ENCODE data around the gene HECW1. TPM values are rescaled to one million over a fixed set of nuclear protein-coding genes. Genes with fewer than 3 reads are reported as not detected.

Gene HECW1
- total RNA-seq, 3 donors from 2014 or later = 0.76 to 1.6 (median 1.2) TPM

GRCh38 chr7:43559171-43559945, 446.9 kb downstream of the HECW1 start:
- H3K9me3 ChIP-seq = no peaks in the 10 kb centered on the region

DNA sequence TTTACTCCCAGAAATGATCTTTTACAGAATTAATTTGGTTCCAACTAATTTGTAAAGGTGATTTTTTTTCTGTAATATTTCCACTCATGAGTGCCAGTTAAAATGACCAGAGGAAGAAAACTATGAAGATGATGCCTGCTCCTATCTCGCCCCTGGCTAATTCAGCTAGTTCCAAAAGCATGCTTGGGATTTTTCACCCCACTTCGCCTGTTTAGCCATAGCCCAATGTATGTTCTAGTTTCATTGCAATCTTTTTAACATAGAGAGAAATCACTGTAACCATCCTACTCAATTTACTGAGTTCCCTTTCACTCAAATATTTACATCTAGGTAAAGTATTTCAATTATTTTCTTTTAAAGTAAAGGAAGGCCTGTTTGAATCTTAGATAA, 447.5 kb downstream of the HECW1 start:
- ATAC-seq = no peak
- H3K4me1 ChIP-seq (ENCODE audit: low read depth) = no peaks in the 10 kb centered on the region
- intact Hi-C loops (cut with DNase I, micrococcal nuclease) = loop anchor here in 1 of 2 donors (5.0 kb wide), 1 partner anchor 138 kb away; no protein-coding TSS in a partner anchor
- H3K4me3 ChIP-seq = no peak overlapping the region
- TF ChIP-seq, protein P1, sequence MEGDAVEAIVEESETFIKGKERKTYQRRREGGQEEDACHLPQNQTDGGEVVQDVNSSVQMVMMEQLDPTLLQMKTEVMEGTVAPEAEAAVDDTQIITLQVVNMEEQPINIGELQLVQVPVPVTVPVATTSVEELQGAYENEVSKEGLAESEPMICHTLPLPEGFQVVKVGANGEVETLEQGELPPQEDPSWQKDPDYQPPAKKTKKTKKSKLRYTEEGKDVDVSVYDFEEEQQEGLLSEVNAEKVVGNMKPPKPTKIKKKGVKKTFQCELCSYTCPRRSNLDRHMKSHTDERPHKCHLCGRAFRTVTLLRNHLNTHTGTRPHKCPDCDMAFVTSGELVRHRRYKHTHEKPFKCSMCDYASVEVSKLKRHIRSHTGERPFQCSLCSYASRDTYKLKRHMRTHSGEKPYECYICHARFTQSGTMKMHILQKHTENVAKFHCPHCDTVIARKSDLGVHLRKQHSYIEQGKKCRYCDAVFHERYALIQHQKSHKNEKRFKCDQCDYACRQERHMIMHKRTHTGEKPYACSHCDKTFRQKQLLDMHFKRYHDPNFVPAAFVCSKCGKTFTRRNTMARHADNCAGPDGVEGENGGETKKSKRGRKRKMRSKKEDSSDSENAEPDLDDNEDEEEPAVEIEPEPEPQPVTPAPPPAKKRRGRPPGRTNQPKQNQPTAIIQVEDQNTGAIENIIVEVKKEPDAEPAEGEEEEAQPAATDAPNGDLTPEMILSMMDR (IDR thresholded peaks at IDR 0.05) = no peak
- no peaks in the 10 kb centered on the region for H3K9me3 ChIP-seq
- no peaks in the 10 kb centered on the region for H3K36me3 ChIP-seq (ENCODE audit: low read depth)
- DNase-seq = no peak

More at GRCh38 chr7:43559171-43559945, 446.9 kb downstream of the HECW1 start:
- intact Hi-C loops (cut with DNase I, micrococcal nuclease) = no loop called here
- no peaks in the 10 kb centered on the region for H3K4me1 ChIP-seq (ENCODE audit: low read depth)
- DNase-seq = no peak
- ATAC-seq = no peak
- no peaks in the 10 kb centered on the region for H3K36me3 ChIP-seq (ENCODE audit: low read depth)
- TF ChIP-seq, protein P1 (IDR thresholded peaks at IDR 0.05) = no peak
- no peak overlapping the region for H3K4me3 ChIP-seq

DNA sequence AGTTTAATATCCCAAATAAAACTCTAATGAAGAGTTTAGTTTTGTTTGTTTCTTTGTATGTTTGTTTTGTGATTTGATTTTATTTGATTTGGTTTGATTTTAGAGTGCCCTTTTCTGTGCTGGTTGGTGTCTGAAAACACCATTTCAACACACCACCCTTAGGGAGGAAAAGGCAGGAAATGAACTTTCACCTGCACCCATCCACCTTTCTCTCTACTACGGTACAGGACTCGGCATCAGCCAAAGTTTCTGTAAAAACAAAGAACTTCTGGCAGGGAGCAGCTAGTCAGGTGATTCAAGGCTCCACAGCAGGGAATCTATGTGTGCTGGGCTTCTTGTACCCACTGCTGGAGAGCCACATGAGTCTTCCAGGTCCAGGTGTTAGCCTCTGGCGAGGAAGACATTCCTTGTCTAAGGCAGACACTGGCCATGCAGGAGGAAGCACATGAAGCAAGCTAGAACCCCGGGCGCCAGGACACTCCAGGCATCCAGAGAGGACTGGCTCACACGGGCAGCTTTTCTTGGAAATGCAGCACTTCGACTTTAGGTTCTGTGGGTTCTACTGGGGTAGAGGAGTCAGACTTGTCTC, 448.4 kb downstream of the HECW1 start:
- ATAC-seq (no peak), DNase-seq (no peak)
- no peaks in the 10 kb centered on the region for H3K9me3 ChIP-seq
- H3K4me3 ChIP-seq = no peak overlapping the region
- H3K36me3 ChIP-seq (ENCODE audit: low read depth) = no peaks in the 10 kb centered on the region
- intact Hi-C loops (cut with DNase I, micrococcal nuclease) = loop anchor here in 1 of 2 donors (5.0 kb wide), 1 partner anchor 139 kb away; no protein-coding TSS in a partner anchor
- no peaks in the 10 kb centered on the region for H3K4me1 ChIP-seq (ENCODE audit: low read depth)
- TF ChIP-seq, protein P1 (IDR thresholded peaks at IDR 0.05) = no peak

- no peaks in the 10 kb centered on the region for H3K4me1 ChIP-seq (ENCODE audit: low read depth)
- ATAC-seq (no peak), DNase-seq (no peak)
- TF ChIP-seq, protein P1 (IDR thresholded peaks at IDR 0.05) = no peak
- intact Hi-C loops (cut with DNase I, micrococcal nuclease) = loop anchor here in 1 of 2 donors (5.0 kb wide), 1 partner anchor 140 kb away; no protein-coding TSS in a partner anchor
- H3K9me3 ChIP-seq = no peaks in the 10 kb centered on the region
- no peak overlapping the region for H3K4me3 ChIP-seq
- H3K36me3 ChIP-seq (ENCODE audit: low read depth) = no peaks in the 10 kb centered on the region
Measured at GRCh38 chr7:43562383-43562782, 449.9 kb downstream of the HECW1 start.

DNA sequence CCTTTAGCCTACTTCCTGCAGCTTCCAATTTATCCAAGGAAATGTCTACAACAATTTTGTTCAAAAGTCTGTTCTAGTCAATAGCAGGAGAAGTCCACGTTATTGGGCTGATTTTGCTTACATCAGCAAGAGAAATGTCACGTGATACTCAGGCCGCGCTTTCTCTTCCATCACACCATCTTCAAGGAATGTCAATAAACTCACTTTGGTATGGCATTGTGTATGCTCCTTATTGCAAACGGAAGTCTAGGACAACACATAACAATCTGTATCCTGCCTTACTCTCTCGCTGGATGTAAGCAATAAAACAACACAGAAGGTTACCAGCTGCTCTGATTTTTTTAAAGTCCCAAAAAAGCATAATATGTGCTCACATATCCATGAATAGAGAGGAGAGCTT, 453.3 kb downstream of the HECW1 start:
- Histone ChIP-seq H3K4me1 (ENCODE audit: low read depth) (no peaks in the 10 kb centered on the region), H3K9me3 (no peaks in the 10 kb centered on the region), H3K4me3 (no peak overlapping the region), H3K36me3 (ENCODE audit: low read depth) (no peaks in the 10 kb centered on the region)
- TF ChIP-seq, protein P1 (IDR thresholded peaks at IDR 0.05) = no peak
- intact Hi-C loops (cut with DNase I, micrococcal nuclease) = no loop called here
- ATAC-seq = no peak
- no peak for DNase-seq
